AG10803 (cell line): ENCODE measurements around the gene RBFOX1.

Source experiments
- DNase-seq: peaks from one replicate; pipeline ENCODE4 v3.0.0; 2010; ENCODE audit warnings: low read depth
- H3K4me3 ChIP-seq: 2 replicates; pipeline ENCODE4 v1.5.1; 2011; ENCODE audit warnings: mild to moderate bottlenecking, low read length, control low read depth
- TF ChIP-seq, protein P1 (sequence below): conservative IDR thresholded peaks from 2 replicates; pipeline ENCODE4 v1.5.1; 2011; ENCODE audit warnings: mild to moderate bottlenecking, low read length, control low read depth, inconsistent platforms

RBFOX1 gene

DNA sequence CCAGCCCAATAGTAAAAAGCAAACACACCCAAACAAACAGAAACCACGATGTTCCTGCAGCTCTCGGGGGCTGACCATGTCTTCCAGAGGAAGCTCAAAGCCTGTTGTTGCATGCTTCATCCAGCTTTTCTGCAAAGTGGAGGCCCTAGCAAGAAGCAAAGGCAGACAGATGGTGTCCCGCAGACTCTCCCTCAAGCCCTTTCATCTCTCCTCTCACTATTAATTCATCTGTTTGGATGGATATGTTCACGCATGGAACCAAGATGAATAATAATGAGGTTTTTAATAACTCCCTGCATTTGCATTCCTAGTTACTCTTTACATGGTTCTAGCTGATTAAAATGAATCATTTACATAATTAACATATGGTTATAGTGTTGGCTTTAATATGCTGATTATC lies 36.6 kb downstream of the RBFOX1 start:
- no peak overlapping the region for H3K4me3 ChIP-seq
- TF ChIP-seq, protein P1, sequence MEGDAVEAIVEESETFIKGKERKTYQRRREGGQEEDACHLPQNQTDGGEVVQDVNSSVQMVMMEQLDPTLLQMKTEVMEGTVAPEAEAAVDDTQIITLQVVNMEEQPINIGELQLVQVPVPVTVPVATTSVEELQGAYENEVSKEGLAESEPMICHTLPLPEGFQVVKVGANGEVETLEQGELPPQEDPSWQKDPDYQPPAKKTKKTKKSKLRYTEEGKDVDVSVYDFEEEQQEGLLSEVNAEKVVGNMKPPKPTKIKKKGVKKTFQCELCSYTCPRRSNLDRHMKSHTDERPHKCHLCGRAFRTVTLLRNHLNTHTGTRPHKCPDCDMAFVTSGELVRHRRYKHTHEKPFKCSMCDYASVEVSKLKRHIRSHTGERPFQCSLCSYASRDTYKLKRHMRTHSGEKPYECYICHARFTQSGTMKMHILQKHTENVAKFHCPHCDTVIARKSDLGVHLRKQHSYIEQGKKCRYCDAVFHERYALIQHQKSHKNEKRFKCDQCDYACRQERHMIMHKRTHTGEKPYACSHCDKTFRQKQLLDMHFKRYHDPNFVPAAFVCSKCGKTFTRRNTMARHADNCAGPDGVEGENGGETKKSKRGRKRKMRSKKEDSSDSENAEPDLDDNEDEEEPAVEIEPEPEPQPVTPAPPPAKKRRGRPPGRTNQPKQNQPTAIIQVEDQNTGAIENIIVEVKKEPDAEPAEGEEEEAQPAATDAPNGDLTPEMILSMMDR, result no peak
- DNase-seq, result no peak

DNA sequence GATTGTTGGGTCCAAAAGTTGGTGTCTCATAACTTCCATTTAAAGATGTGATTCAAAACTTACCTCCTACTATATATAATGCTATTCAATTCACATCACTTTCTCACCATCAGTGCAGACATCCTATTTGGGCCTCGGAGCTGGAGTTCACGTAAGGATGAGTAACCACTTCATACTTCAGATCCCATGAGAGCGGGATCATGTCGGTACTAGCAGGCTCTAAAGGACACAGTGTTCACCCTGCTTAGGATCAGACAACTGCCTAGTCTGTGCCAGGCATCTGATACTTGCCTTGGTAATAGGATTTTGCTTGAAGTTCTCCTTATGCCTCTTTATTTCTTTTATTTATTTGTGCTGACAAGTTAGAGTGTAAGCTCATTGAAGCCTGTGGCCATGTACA lies 39.5 kb downstream of the RBFOX1 start:
- no peak overlapping the region for H3K4me3 ChIP-seq
- TF ChIP-seq, protein P1, result no peak
- DNase-seq, result no peak

DNA sequence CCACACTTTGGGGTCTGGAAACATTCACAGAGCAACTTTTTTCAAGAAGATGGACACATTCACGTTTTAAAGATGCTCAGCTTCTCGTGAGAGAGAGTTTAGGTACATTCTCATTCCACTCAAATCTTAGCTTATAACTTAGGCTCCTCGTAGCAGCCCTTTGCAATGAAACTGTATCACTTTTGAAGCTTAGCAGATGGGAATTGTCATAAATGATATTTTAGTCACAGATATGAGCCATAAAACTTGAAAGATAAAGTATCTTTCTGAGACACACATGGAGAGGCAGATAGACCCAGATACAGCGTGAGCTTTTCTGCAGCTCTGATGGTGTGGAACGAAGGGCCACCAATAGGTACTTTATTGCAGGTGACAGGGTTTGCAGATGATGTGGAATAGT lies 41.1 kb downstream of the RBFOX1 start:
- no peak for DNase-seq
- H3K4me3 ChIP-seq, result no peak overlapping the region
- TF ChIP-seq, protein P1, result no peak

DNA sequence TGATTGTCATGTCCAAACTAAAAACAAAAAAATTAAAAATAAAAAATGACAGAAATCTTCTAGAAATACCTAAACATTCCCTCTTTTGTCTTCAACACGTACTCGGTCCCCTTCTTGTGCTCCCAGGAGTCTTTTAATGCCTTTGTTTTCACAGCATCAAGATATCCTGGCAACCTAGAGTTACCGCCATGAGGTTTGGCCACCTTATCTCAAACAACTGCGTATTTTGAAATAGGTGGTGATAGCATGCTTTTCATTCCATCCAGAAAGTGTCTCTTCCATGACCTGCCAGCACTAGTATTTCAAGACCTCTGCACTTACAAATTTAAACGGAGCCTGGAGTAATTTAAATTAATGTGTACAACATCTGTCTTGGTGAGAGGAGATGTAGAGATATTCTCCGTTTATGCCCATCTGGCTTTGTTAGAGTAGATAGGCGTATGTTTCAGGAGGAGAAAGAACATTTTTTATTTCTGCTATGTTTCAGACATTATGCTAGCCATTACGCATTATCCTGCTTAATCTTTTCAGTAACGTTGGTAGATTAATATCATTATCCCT lies 42.0 kb downstream of the RBFOX1 start:
- H3K4me3 ChIP-seq, result no peak overlapping the region
- DNase-seq, result no peak
- TF ChIP-seq, protein P1, result no peak

DNA sequence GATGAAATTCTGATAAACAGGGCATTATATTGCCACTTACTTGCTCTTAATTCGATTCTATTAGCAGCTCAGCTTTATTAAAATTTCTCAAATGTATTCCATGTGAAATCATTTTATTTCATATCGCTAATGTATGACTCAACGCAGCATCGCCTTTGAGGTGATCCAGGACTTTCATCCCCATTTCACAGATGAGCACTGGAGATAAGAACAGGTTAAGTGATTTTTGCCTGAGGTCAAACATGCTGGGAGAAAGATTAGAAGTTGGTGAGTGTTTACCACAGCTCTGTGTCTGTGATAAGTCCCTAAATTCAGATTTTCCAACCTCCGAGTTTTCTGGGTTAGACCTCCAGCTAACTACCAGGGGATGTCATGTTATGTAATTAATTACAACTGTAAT lies 43.6 kb downstream of the RBFOX1 start:
- H3K4me3 ChIP-seq, result no peak overlapping the region
- TF ChIP-seq, protein P1, result no peak
- no peak for DNase-seq

DNA sequence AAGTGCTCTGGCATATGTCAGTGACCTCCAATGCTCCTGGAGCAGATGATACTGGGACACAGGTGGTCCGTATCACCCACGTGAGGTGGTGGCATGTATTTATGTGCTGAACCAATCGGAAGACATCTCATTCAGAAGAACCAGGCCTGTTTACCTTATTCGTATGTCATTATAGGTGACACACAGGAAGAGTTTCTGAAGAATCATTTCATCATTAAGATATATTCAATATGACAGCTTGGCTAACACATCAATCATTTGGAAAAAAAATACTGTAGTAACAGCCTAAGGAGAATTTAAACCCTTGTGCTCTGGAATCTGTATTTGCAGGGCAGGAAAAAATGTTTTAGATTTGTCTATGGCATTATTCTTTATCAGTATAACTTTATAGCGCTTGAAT lies 44.6 kb downstream of the RBFOX1 start:
- TF ChIP-seq, protein P1, result no peak
- no peak overlapping the region for H3K4me3 ChIP-seq
- no peak for DNase-seq

DNA sequence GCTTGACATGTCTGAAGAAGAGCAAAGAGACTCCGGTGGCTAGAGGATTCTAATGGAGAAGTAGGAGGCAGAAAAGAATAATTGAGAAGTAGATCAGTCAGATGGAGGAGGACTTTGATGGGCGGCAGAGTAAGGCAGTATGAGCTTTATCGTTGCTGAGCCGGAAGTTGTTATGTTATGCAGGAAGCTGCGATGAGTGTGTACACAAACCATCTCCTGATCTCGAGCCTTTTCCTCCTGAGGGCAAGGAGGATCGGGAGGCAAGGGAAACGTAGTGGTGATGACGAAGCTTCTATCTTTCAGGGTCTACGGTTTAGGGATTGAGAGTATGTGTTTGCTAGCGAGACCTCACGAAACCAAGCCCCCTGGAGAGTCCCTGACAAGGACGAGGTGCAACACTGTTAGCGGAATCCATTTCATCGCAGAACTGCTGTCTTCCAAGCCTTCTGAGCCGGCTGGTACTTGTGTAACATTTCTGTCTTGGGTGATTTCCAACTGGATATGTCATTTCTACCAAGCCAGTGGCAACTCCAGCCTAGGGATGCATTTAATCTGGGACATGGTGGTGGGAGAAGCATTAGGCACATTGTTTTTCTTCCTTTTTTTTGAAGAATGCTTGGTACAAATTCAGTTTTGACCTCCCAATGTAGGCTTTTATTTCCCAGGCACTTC lies 45.5 kb downstream of the RBFOX1 start:
- TF ChIP-seq, protein P1, result no peak
- no peak for DNase-seq
- H3K4me3 ChIP-seq, result no peak overlapping the region
